C4-2B (cell line): ENCODE measurements around the gene SRRD.

ENCODE experiments used
- ZFX ChIP-seq: fragments of 450-650 bp; IDR thresholded peaks from 2 replicates; pipeline ENCODE4 v1.6.1; 2017
- TF ChIP-seq, protein P1 (sequence below): fragments of 450-650 bp; conservative IDR thresholded peaks from 2 replicates; pipeline ENCODE4 v1.5.1; 2017; ENCODE audit warnings: mild to moderate bottlenecking

- TF ChIP-seq, protein P1, sequence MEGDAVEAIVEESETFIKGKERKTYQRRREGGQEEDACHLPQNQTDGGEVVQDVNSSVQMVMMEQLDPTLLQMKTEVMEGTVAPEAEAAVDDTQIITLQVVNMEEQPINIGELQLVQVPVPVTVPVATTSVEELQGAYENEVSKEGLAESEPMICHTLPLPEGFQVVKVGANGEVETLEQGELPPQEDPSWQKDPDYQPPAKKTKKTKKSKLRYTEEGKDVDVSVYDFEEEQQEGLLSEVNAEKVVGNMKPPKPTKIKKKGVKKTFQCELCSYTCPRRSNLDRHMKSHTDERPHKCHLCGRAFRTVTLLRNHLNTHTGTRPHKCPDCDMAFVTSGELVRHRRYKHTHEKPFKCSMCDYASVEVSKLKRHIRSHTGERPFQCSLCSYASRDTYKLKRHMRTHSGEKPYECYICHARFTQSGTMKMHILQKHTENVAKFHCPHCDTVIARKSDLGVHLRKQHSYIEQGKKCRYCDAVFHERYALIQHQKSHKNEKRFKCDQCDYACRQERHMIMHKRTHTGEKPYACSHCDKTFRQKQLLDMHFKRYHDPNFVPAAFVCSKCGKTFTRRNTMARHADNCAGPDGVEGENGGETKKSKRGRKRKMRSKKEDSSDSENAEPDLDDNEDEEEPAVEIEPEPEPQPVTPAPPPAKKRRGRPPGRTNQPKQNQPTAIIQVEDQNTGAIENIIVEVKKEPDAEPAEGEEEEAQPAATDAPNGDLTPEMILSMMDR: no peak
- no peak for TF ChIP-seq ZFX
Observed at GRCh38 chr22:26444777-26445176, 38.9 kb upstream of the SRRD start.
